GM18868 (cell line): ENCODE measurements around the gene ACTN4.

Source experiments
- ATAC-seq: cut with Tn5 transposase; IDR thresholded peaks from one replicate; pipeline ENCODE4 v1.9.1; 2021; ENCODE audit warnings: mild to moderate bottlenecking, moderate library complexity; ENCODE audit not compliant: unreplicated experiment

ACTN4 gene

DNA sequence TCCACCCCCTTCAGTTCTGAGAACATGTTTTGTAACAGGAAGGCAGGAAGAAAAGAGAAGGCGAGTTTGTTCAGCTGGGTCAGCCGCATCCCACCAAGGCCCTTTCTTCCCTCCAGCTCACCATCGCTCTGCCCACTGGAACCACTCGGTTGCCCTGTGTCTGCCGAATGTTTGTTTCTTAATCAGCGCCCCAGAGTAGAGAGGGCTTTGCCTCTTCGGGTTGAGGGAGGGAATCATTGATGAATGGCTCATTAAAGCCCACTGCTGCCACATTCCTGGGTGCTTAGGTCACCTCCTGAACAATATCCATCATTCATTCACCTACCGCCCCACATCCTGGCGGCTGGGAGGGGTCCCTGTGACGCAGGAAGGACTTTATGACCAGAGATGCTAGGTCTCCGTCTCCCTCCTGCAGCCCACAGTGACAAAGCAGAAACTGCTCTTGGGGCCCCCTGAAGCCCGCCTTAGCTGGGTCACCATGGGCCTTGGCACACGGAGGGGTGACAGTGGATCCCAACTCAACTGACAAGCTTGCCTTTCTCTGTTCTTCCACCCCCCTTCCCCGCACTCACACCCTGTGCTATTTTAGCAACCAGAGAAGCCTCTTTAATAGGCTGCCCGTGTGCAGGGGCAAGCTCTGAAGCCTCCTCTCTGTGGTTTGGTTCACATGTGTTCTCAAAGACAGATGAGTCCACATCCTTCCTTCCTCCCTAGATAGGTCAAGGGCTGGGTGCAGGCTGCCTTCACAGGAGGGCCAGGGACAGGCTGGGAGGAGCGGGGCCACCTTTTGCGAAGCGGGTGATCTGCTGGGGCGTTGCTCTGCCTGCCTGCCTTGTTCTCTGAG lies 46.2 kb downstream of the ACTN4 start:
- ATAC-seq, result peak; percentile 51

- ATAC-seq, result no peak
These were observed 47.9 kb downstream of the ACTN4 start for GRCh38 chr19:38695317-38695683.

DNA sequence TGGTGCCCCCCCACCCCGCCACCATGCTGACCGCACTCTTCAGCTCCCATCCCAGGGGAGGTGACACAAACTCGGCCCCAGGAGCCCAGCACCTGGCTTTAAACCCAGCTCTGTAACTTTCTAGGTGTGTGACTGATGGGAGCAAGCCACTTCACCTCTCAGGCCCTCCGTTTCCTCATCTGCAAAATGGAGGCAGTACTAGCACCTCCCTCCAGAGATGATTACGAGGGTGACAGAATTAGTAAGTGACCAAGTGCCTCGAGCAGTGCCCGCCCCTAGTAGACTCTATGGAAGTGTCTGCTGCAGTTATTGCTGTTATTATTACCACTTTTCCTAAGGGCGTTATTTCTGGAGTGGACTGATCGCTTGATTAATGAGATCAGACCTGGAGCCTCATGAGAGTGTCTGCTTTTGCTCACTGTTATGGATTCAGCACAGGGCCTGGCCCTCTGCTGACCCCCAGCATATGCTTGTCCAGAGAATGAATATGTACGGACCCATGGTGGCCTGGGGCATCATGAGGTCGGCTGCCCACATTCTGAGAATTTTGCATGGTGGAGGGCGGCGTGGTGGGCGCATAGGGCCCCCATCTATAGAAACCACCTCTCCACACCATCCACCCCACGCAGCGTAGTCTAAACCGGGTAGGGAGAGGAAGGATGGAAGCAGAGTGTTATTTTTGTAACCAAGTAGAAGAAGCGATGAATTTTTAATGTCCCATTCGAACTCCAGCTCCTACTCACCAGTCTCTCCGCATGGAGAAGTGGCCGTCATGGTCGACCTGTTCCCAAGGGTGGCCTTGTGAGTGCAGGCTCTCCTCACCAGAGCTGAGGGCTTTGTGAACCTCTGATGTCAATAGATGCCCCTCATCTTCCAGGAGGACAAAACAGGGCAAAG lies 48.6 kb downstream of the ACTN4 start:
- no peak for ATAC-seq

GRCh38 chr19:38696729-38697055 lies 49.2 kb downstream of the ACTN4 start:
- no peak for ATAC-seq

DNA sequence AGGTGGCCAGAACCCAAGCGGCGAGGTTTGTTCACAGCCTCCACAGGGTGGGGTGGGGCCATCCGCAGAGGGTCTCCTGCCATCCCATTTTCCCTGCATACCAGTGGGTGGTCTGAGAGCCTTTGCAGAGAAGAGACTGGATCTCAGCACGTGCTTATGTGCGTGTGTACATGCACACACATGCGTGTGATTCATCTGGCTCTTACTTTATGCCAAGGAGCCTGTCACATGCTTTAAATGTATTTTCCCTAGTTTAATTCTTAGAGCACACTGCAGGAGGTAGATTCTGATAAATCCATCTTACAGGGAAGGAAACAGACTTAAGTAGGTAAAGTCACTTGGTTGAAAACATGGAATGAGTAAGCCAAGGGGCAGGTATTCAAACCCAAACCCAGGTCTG lies 49.7 kb downstream of the ACTN4 start:
- no peak for ATAC-seq

- no peak for ATAC-seq
These were observed 50.2 kb downstream of the ACTN4 start for GRCh38 chr19:38697641-38698071.

DNA sequence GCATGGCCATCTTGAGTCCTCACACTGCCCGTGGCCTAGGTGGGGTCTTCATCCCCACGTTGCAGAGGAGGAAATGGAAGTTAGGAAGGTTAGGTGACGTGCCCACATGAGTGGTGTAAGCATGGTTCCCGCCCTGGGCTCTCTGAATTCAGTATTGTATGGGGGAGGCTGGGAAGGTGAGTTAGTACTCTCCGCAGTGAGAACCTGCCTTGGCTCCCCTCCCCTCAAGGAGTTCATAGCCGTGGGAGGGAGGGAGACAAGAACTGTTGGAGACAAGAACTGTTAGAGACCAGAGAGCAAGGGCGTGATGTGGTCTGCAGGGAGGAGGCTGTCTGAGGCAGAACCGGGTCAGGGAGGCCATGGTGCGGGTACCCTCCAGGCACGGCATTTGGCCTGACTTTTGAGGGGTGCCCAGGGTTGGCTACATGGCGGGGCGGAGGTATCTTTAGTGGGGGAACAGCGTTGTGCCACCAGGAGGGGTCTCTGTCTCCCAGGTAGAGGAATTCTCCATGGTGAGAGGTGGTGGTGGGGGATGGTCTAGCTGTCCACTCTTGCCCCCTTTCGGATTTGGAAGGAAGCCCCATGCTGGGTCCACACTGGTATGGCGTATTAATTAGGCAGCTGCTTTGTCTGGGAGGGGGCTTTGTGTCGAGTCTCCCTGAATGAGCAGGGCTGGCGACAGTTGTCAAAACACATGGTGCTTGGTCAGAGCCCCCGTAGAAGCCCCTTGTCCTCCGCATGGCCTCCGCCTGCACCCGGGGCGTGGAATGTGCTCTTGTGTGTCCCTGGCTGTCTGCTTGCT lies 51.0 kb downstream of the ACTN4 start:
- no peak for ATAC-seq

- ATAC-seq, result no peak
These were observed 51.5 kb downstream of the ACTN4 start for GRCh38 chr19:38699027-38699346.

DNA sequence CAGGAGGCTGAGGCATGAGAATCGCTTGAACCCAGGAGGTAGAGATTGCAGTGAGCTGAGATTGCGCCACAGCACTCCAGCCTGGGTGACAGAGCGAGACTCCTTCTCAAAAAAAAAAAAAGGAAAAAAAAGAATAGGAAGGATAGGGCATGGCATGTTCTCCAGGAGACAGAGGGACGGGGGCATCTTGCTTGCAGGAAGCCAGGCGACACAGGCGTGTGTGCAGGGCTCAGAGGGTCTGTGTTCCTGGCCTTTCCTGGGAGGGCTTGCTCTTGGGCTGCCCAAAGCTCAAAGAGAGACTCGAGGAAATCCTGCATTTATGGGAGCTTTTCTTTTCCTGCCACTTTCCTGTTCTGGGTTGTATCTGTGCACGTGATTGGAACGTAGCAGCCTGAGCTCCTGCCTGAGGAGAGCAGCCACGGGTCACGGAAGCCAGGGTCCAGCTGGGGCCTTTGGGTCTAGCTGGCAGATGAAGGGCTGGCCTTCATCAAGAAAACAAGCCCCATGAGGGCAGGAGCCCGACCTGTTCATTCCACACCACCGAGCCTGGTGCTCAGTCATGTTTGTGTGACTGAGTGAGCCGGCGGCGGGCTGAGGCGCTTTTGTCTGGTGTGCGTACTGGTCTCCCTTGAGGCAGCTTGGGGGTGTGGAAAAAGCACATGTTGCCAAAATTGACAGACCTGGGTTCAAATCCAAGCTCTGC lies 52.3 kb downstream of the ACTN4 start:
- no peak for ATAC-seq

- ATAC-seq, result no peak
These were observed 53.0 kb downstream of the ACTN4 start for GRCh38 chr19:38700350-38700901.

DNA sequence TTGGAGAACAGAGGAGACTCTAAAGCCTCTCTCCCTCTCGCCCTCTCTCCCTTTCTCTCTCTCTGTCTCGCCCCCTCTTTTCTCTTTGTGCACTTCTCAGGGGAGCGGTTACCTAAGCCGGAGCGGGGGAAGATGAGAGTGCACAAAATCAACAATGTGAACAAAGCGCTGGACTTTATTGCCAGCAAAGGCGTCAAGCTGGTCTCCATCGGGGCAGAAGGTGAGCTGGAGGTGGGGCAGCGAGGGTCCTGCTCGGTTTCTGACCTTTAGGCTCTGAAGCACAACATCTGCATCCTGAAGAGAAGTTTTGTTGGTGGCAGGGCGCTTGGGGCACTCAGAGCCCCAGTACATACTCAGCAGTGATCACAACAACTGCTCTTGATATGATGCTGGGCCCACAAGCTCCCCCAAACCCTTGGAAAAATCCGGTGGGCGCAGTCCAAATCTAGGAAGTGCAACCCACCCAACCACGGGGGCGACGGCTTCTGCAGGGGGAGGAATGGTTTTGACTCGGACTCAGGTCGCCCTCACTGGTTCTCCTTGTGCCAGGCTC lies 53.5 kb downstream of the ACTN4 start:
- no peak for ATAC-seq

- no peak for ATAC-seq
These were observed 54.1 kb downstream of the ACTN4 start for GRCh38 chr19:38701455-38702063.

- no peak for ATAC-seq
These were observed 54.8 kb downstream of the ACTN4 start for GRCh38 chr19:38702278-38702677.

DNA sequence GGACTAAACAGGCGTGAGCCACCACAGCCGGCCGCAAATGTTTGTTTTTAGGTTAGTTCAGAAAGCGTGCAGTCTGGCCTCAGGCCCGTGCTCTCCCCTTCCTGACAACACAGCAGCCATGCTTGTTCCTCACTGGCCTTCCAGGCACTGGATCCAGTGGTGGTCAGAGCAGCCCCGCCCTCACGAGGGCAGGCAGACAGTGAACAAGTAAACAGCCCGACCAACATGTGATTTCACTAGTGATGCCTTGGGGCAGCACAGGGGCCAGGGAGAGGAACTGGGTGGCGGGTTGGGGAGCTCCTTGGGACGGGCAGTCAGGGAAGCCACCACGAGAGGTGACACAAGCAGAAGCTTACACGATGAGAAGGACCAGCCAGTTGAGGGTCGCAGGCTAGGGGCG lies 56.1 kb downstream of the ACTN4 start:
- ATAC-seq, result no peak

DNA sequence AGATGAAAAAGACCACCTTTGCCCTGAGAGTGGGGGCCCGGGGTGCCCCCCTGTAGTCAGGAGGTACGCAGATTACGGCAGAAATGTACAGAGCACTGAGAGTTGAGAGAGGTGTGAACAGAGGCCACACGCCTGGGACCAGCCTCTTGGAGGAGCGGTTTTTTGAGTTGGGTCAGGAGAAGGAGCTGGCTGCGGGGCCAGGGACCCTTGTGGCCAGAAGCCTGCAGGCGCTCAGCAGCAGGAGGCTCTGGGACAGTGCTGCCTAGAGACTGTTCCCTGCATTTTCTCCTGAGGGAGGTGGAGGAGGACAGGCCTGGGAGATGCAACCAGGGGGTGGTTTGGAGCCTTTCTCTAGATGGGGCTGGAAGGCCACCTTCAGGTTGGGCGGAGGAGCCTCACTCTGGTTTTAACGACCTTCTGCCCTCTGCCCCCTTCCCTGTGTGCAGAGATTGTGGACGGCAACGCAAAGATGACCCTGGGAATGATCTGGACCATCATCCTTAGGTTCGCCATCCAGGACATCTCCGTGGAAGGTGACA lies 57.1 kb downstream of the ACTN4 start:
- no peak for ATAC-seq

GRCh38 chr19:38705197-38706019 lies 58.0 kb downstream of the ACTN4 start:
- ATAC-seq, result no peak

DNA sequence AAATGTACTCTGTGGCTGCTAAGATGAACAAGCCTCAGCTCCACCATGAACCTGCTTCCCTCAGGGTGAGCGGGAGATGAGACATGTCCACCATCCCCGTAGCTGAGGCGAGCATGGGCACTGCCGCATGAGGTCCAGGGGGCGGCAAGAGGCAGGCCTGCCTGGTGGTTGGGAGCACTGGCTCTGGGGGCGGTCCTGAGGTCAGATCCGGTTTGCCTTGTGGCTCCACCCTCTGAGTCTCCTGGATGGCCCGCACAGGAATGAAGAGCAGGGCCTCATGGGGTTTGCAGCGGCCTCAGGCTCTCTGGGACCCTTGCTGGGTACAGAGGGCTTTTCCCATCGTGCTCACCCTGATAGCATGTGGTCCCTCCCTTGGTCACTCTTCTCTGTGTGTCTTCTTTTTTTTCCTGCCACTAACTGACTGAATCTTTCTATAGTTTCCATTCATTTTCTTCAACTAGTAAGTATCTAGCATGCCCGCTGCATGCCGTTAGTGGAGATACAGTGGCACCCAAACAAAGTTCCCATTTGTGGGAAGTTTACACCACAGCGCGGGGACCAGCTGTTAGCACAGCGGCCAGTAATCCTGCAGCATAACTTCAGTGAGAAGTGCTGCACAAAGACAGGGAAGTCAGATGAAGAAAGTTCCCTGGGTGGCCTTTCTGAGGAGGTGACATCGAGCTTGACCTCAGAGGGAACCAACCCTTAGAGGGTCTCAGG lies 59.5 kb downstream of the ACTN4 start:
- no peak for ATAC-seq

GRCh38 chr19:38707512-38708114 lies 60.2 kb downstream of the ACTN4 start:
- no peak for ATAC-seq
